AG04450 (cell line): ENCODE data around the gene TCAF1. TPM values are rescaled to one million over a fixed set of nuclear protein-coding genes. Genes with fewer than 3 reads are reported as not detected.
"Not testable (repeated sequence)": the region's sequence is repeated elsewhere in the genome, so short reads cannot be mapped to it uniquely, and the experiment has no call there.

Source experiments
- CTCF ChIA-PET: fragments of 300-600, 350-600 bp; formaldehyde crosslinking; extraction: SDS; loops from one replicate; lab custom pipeline; 2022; ENCODE audit warnings: antibody characterized with exemption, inconsistent platforms; lab: Charles Lee
- POLR2A ChIA-PET: fragments of 350-600 bp; formaldehyde crosslinking; extraction: SDS; loops from one replicate; lab custom pipeline; 2021; ENCODE audit warnings: antibody characterized with exemption, inconsistent platforms; lab: Yijun Ruan, JAX
- DNase-seq: peaks from one replicate; pipeline ENCODE4 v3.0.0-alpha.2; 2011; ENCODE audit warnings: low read depth, low spot score
- H3K27ac ChIP-seq: one replicate; pipeline ENCODE4 v1.5.1; 2012; ENCODE audit warnings: low read depth, low read length, control low read depth
- H3K27me3 ChIP-seq: one replicate; pipeline ENCODE4 v1.6.0; 2012; ENCODE audit warnings: low read length; ENCODE audit not compliant: control insufficient read depth, insufficient read depth
- H3K4me3 ChIP-seq: 2 replicates; pipeline ENCODE4 v1.5.1; 2011; ENCODE audit warnings: mild to moderate bottlenecking, low read depth, low read length, control low read depth
- H3K9me3 ChIP-seq: 2 replicates; pipeline ENCODE4 v1.5.1; 2012; ENCODE audit warnings: low read length; ENCODE audit not compliant: control insufficient read depth, insufficient read depth
- CTCF ChIP-seq: IDR thresholded peaks from 2 replicates; pipeline ENCODE4 v1.5.1; 2011; ENCODE audit warnings: low read depth, low read length, control low read depth, inconsistent platforms
- polyA plus RNA-seq: library from polyadenylated mRNA; depleted of rRNA; stranded (reverse); fragments of >200 nt; gene quantifications from 2 replicates; pipeline ENCODE4 v1.2.3, GENCODE V29; 2011

TCAF1 gene
- polyA plus RNA-seq, 1 experiment: 61.3 TPM

GRCh38 chr7:143837223-143837622 lies 64.8 kb downstream of the TCAF1 start:
- H3K4me3 ChIP-seq: 0 out of 2 replicates have a peak overlapping the region, but pooled peaks have one; percentile 17
- POLR2A ChIA-PET, H3K27me3 ChIP-seq, H3K27ac ChIP-seq, H3K9me3 ChIP-seq, DNase-seq, CTCF ChIA-PET: not testable (repeated sequence)
- peak; percentile 34 for TF ChIP-seq CTCF

GRCh38 chr7:143836622-143837021 lies 65.4 kb downstream of the TCAF1 start:
- CTCF ChIA-PET: not testable (repeated sequence)

GRCh38 chr7:143836088-143836487 lies 65.9 kb downstream of the TCAF1 start:
- H3K4me3 ChIP-seq, H3K27me3 ChIP-seq, CTCF ChIA-PET, H3K27ac ChIP-seq, H3K9me3 ChIP-seq, POLR2A ChIA-PET, DNase-seq: not testable (repeated sequence)

More at GRCh38 chr7:143836622-143837021, 65.4 kb downstream of the TCAF1 start:
- H3K27me3 ChIP-seq, H3K27ac ChIP-seq, DNase-seq, H3K9me3 ChIP-seq, POLR2A ChIA-PET: not testable (repeated sequence)
- H3K4me3 ChIP-seq: peak overlapping the region; percentile 56

- H3K27me3 ChIP-seq, H3K27ac ChIP-seq, POLR2A ChIA-PET, H3K9me3 ChIP-seq, DNase-seq, H3K4me3 ChIP-seq, CTCF ChIA-PET: not testable (repeated sequence)
Measured at GRCh38 chr7:143826578-143826977, 75.4 kb downstream of the TCAF1 start.

GRCh38 chr7:143824295-143825135 lies 77.5 kb downstream of the TCAF1 start:
- H3K4me3 ChIP-seq, CTCF ChIA-PET, H3K27ac ChIP-seq: not testable (repeated sequence)

GRCh38 chr7:143823634-143824294 lies 78.2 kb downstream of the TCAF1 start:
- DNase-seq, H3K27ac ChIP-seq, H3K4me3 ChIP-seq, POLR2A ChIA-PET, H3K27me3 ChIP-seq, CTCF ChIA-PET, H3K9me3 ChIP-seq: not testable (repeated sequence)

More at GRCh38 chr7:143824295-143825135, 77.5 kb downstream of the TCAF1 start:
- POLR2A ChIA-PET, DNase-seq, H3K27me3 ChIP-seq, H3K9me3 ChIP-seq: not testable (repeated sequence)

- H3K27ac ChIP-seq, H3K27me3 ChIP-seq, POLR2A ChIA-PET, CTCF ChIA-PET, H3K4me3 ChIP-seq, DNase-seq, H3K9me3 ChIP-seq: not testable (repeated sequence)
Measured at GRCh38 chr7:143821392-143822277, 80.3 kb downstream of the TCAF1 start.

GRCh38 chr7:143817873-143818272 lies 84.1 kb downstream of the TCAF1 start:
- DNase-seq, POLR2A ChIA-PET, H3K27me3 ChIP-seq: not testable (repeated sequence)

GRCh38 chr7:143816471-143817133 lies 85.4 kb downstream of the TCAF1 start:
- POLR2A ChIA-PET, H3K27me3 ChIP-seq, H3K4me3 ChIP-seq, CTCF ChIA-PET, H3K27ac ChIP-seq, H3K9me3 ChIP-seq, DNase-seq: not testable (repeated sequence)

More at GRCh38 chr7:143817873-143818272, 84.1 kb downstream of the TCAF1 start:
- H3K4me3 ChIP-seq, CTCF ChIA-PET, H3K27ac ChIP-seq, H3K9me3 ChIP-seq: not testable (repeated sequence)

GRCh38 chr7:143810639-143811038 lies 91.3 kb downstream of the TCAF1 start:
- H3K27ac ChIP-seq, H3K4me3 ChIP-seq, H3K9me3 ChIP-seq, H3K27me3 ChIP-seq, DNase-seq, CTCF ChIA-PET, POLR2A ChIA-PET: not testable (repeated sequence)
